HG03097 (cell line): Measurements from ENCODE around the gene BRD1.

Source experiments
- ATAC-seq: cut with Tn5 transposase; IDR thresholded peaks from one replicate; pipeline ENCODE4 v1.9.1; 2021; ENCODE audit not compliant: unreplicated experiment, low FRiP score

The BRD1 gene

DNA sequence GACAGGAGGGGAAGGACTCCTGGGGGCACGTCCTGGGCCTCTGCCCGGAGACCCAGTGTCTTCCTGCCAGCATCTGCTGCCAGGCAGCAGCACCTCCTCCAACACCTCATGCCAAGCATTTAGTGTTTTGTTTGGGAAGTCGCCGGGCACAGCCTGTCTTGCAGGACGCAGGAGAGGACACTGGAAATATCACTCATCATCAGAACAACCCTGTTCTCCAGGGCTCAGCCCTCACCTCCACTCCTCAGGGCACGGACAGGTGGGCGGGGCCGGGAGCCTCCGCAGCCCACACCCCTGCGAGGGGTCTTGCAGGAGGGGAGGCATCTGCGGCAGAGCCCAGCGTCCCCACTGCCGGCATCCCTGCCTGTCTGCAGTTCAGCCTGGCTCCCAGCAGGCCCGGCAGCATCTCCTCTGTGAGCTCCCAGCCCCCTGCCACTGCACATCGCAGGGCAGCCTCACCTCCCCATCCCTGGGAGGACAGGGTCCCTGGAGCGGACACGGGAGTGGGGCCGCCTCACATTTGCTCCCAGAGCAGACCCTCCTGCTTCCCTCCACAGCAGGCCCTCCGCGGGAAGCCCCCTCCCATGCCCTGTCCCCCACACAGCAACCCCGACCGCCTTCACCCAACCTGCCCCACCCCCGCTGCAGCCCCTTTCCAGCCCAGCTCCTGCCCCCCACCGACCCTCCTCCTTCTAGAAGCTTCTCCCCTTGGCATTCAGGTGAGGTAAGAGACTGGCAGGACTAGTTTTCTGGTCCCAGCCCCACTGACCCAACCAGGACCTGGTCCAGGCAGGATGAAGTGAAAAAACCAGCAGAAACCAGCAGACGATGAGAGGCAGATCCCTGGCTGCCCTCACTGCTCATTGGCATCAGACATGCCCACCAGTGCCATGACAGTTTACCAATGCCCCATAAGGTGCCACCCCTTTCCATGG lies 72.7 kb downstream of the BRD1 start:
- ATAC-seq = no peak

DNA sequence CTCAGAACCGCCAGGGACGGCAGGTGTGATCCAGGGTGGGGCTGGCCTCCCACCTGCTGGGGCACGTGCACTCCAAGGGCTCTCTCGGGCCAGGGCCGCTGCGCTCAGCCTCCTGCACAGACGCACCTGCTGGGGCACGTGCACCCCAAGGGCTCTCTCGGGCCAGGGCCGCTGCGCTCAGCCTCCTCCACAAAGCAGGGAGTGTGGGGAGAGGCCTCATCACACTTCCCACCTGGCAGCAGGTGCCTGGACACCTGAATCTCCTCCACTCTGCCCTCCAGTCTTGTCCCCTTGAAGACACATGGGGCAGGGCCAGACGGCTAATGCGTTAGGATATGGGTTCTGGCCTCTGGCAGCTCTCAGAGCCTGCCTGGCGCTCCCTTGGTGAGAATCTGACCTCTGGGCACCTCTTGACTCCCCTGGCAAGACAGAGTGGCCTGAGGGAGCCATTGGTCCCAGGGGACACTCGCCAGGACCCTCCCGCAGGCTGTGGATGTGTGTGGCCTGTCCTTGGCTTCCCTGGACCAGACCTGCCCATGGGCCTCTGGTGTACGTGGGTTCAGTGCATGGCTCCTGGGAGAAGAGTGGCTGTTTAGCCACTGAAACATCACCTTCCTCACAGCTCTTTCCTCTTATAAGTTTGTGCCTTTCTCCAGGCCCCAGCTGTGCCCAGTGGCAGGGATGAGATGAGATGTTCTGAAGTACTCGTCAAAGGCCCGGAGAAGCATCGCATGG lies 73.5 kb downstream of the BRD1 start:
- ATAC-seq = no peak

DNA sequence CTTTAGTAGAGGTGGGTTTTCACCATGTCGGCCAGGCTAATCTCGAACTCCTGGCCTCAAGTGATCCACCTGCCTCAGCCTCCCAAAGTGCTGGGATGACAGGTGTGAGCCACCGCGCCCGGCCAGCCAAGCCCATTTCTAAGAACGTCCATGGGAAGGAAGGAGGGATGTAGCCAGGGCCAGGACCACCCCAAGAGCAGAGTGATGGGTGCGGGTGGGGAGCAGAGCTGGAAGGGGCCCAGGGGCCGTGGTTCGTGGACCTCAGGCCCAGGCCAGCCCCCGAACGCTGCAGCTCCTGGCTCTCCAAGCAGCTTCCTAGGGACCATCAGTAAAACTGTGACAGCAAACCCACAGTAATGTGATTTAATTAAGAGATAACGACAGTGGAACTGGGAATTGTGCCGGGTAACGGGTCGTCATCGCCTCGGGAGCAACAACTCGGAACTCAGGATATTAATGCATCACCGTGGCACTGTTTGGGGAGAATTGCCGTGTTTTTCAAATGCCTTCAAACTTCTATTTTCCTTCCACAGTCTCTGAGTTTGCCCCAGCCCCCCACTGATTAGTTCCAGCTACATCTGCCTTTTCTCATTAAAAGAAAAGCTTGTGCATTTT lies 74.3 kb downstream of the BRD1 start:
- no peak for ATAC-seq

DNA sequence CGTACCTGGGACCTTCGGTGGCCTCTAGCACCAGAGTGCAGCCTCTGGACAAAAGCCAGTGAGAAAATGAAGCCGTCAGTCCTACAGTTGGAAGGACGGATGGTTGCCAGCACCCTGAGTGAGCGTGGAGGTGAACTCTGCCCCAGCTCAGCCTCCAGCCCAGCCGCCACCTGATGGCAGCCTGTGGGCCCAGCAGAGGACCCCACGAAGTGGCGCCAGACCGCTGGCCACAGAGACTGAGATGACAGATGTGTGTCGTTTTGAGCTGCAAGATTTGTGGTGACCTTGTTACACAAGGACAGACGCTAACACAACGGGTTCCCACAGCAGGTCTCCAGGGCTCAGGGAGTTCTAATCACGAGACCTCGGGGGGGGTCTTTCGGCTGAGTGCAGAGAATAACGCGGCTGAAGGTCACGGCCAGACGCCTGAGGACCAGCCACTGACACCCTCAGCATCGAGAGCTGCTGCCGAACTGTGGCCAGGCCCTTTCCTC lies 75.0 kb downstream of the BRD1 start:
- ATAC-seq = no peak

DNA sequence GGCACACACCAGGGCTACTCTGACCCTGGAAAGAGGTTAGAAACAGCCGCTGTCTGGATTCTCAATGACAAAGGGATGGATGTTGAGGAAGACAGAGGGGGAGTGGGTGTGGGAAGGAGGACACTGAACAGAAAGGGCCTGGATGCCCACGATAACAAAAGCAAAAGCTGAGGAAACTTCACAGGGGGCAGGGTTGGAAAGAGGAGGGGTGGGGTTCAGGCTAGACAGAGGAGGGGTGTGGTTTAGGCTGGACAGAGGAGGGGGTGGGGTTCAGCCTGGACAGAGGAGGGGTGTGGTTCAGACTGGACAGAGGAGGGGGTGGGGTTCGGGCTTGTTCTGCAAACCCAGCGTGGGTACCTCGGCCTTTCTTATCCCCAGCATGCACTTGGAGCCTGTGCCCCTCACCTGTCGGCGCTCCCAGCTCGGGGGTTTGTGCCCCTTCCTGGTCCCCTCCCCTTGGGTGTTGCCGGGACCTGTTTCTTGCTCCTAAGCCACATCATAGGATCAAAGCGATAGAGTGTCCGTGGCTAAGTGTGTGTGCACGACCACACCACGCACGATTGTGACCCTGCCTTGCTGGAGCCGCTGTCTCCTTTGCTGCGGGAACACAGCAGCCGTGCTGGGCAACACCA lies 75.6 kb downstream of the BRD1 start:
- no peak for ATAC-seq

DNA sequence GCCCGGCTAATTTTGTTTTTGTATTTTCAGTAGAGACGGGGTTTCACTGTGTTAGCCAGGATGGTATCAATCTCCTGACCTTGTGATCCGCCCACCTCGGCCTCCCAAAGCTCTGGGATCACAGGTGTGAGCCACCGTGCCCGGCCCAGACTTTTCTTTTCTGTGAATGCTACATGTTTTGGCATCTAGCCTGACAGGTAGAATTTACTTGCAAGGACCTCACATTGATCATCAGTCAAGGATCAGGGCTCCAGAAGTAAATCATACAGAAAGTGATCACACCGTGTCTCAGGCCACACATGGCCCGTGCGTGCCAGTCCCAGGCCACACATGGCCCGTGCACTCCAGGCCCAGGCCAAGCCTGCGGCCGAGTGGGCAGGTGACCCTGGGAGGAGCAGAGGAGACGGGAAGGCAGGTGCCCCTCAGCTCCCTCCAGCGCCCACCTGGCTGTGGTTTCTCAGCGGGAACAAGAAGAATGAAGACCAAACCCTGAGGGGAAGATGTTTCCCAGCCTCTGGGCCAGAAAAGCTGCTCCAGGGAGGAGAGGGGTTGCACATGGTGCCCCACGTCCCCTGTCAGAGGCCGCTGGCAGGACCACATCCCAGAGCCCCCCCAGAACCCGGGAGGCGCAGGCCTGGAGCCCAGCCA lies 76.2 kb downstream of the BRD1 start:
- no peak for ATAC-seq

DNA sequence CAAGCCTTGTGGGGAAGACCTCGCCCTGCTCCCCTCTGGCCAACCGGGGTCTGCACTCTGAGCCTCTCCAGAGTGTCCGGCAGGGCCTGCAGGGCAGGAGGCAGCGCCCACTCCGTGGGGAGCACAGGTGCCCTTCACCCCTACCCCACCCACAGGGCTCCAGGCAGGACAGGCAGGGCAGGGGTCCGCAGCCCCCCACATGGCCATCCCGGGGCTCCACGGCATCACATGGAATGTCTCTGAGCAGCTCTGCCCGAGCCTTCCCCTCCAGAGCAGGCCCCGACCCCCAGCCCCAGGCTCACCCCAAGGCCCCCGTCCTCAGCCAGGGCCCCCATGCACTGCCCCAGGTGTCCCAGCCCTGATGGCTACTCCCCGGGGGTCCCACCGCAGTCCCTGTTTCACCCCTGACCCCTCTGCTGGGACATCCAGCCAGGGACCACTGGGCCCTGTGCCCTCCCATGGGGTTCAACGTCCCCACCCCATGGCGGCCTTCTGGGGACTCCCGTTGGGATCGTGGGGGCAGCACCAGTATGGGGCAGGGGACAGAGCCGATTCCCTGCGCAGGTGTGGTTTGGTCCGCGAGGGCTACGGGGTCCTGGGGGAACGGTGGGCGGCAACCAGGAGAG lies 77.7 kb downstream of the BRD1 start:
- ATAC-seq = no peak

DNA sequence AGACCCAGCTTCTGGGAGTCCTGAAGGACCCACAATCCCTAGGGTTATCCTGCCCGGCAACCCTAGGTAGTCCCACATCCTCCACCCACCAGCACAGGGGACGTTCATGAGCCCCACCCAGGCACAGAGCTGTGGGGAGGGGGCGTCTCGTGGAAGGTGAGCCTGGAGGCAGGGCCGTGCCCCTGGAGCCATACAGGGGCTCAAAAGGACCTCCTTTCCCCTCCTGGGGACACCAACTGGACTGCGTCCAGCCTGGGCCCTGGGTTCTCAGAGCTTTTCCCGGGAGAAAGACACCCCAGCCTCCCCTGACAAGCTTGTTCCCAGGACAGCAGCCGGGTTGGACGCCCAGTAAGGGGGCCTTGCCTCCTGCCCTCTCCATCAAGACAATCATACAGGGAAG lies 78.4 kb downstream of the BRD1 start:
- no peak for ATAC-seq

DNA sequence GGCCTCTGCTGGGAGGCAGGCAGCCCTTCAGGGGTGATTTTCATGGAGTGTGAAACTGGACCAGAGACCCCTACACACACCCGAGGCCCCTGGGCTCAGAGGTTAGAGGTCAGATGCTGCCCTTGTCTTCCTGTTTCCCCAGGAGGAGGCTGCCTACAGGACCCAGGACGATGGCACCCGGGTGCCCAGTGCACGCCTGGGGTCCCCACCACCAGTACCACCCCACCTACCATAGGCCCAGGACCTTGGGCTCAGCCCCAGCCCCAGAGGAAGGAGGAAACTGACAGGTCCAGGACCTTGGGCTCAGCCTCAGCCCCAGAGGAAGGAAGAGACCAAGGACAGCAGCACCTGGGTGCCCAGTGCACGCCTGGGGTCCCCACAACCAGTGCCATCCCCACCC lies 79.2 kb downstream of the BRD1 start:
- ATAC-seq = no peak

DNA sequence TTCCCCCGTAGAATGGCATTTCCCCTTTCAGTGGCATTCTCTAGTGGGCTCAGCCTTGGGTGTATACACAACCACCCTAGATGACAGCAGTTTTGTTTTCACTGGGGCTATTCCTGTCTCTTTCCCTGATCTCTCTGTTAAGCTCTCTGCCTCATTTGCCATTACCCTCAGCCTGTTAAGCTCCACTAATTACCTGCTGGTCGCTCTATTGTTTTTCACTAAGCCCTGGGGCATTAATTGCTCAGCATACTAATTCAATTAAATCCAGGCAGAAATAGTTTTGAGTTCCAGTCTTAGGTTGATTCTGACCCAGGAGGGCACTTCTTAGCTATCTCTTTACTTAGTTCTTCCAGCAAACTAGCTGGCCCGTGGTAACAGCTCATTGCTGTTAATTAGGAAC lies 80.0 kb downstream of the BRD1 start:
- no peak for ATAC-seq

DNA sequence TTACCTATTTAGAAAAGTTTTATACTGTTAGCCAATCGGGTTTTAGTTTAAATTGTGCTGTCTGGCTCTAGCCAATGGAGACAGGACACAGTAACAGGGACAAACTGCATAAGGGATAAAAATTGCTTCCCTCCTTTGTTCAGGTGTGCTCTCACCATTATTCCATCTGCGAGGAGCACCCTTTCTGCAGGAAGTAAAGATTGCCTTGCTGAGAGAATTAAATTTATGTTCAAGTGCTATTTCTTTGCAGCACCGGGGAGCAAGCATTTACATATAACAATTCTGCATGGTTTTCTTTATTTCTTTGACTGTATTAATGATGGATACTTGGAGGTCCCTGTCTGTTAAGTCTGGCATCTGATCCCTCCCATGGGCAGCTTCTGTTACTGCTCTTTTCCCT lies 80.5 kb downstream of the BRD1 start:
- ATAC-seq = no peak

DNA sequence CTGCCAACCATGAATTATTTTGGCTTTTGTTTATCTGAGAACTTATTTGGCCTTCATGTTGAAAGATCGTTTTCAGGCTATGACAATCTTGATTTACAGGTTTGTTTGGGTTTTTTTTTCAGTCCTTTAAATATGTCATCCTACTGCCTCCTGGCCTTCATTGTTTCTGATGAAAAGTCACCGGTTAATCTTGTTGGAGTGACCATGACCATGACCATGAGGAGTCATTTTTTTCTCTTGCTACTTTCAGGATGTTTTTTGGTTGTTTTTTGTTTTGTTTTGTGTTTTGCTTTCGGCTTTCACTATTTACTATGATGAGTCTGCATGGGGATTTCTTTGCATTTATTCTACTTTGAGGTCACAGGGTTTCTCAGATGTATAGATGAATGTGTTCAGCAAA lies 81.6 kb downstream of the BRD1 start:
- no peak for ATAC-seq

DNA sequence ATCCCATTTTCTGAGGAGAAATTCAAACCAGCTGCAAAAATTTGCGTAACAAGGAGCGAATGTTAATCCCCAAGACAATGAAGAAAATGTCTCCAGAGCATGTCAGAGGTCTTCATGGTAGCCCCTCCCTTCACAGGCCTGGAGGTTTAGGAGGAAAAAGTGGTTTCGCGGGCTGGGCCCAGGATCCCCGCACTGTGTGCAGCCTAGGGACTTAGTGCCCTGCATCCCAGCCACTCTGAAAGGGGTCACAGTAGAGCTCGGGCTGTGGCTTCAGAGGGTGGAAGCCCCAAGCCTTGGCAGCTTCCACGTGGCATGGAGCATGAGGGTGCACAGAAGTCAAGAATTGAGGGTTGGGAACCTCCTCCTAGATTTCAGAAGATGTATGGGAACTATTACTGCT lies 87.4 kb downstream of the BRD1 start:
- ATAC-seq = no peak

DNA sequence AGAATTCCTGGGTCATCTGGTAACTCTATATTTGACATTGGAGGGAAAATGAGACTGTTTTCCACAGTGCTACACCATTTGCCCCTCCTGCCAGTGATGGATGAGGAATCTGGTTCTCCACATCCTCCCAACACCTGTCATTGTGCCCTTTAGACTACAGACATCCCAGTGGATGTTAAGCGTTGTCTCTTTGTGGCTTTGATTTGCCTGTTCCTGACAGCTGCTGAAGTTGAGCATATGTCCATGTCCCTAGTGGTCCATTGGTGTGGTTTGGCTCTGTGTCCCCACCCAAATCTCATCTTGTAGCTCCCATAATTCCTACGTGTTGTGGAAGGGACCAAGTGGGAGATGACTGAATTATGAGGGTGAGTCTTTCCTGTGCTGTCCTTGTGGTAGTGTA lies 88.5 kb downstream of the BRD1 start:
- ATAC-seq = no peak

DNA sequence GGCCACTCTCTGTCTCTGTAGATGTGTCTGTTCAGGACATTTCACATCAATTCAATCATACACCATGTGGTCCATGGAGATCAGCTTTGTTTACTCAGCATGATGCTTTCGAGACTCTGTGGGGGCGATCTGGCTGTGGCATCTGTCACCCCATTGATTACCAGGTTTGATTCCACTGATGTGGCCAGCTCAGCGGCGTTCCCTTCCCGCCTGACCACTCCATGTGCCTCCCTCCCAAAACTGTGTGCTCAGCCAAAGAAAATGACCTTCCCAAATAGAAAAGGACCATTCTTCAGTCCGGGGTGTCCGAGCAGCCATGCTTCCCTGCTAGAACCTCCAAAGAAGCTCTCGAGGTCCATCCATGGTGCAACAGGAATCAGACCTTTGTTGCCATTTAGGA lies 89.1 kb downstream of the BRD1 start:
- ATAC-seq = no peak

DNA sequence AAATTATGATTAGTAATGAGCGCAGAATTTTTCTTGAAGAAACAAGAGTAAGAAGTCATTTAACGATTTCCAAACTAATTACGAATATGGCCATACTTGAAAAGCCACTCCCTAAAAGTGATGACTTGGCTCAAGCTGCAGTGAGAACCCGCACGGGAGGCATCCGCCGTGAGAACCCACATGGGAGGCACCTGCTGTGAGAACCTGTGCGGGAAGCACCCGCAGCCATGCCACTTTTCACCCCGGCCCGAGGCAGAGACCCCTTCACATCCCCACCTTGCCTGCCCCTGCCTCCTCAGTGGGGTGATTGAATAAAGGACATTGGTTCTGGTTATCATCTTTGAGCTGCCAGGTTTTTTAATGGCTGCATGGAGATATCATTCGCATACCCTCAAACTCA lies 89.7 kb downstream of the BRD1 start:
- no peak for ATAC-seq

DNA sequence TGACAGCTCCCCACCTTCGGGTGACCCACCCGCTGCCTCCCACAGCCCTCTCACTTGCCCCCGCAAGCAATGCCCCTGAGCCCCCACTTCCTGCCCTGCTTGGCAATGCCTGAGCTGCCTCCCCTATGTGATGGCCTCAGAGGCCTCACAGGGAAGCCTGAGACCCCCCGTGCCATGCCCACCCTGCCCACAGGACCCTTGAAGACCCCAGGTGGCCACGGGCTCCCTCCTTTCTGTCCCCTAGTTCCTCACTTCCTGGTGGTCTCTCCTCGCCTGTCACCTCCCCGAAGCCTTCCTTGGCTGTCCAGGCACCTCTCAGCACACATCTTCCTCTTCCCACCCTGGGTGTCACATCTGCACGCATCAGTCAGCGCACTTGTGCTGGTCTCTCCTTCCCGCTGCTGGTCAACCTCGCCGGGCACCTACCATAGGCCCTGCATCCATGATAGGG lies 90.5 kb downstream of the BRD1 start:
- no peak for ATAC-seq

DNA sequence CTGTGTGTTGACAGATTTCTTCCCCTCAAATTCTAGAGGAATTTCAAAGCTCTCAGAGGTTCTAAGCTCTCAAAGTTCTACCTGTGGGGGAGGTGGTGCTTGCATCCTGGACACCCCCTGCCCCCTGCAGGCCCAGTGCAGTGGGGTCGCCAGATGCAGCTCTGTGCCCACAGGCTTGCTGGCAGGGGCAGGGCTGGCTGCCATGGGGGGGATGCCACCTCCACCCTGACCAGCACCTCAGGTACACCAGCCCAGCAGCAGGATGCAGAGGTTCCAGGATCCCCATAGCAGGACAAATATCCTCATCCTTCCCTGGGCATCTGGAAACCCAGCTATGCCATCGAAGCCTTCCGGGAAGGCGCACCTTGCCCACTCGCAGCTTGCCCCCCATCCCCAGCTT lies 91.1 kb downstream of the BRD1 start:
- ATAC-seq = no peak

DNA sequence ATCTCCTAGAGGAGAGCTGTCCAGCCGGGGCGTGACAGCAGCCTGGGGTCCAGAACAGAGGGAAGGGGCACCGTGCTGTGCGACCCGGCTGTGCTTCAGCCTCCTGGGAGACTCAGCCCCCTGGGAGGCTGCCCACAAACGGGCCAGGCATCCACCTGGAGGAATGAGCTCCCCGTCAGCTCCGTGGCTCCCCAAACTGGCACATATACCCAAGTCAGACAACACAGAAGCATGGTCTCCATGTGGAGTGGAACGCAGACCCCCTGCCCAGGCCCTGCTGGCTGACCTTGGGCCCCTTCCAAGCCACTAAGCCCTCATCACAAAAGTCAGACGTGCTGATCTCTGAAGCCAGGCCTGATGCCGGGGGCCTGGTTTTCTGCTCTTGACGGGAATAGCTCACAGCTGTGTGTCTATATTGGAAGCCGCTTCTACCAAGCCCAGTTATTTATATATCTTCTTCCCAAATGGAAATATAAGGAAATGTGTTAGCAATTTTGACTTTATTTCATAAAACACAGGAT lies 91.7 kb downstream of the BRD1 start:
- ATAC-seq = no peak
